AG09309 (cell line): ENCODE data around the gene TSLP.

Source experiments
- DNase-seq: peaks from one replicate; pipeline ENCODE4 v3.0.0-alpha.2; 2010; ENCODE audit warnings: low read depth
- H3K4me3 ChIP-seq: 2 replicates; pipeline ENCODE4 v1.5.1; 2011; ENCODE audit warnings: mild to moderate bottlenecking, low read depth, low read length, moderate library complexity; ENCODE audit not compliant: control insufficient read depth
- CTCF ChIP-seq: IDR thresholded peaks from 2 replicates; pipeline ENCODE4 v1.5.1; 2011; ENCODE audit warnings: mild to moderate bottlenecking, low read depth, low read length, inconsistent platforms; ENCODE audit not compliant: insufficient read depth, control insufficient read depth; ENCODE audit errors: missing control alignments

TSLP gene

GRCh38 chr5:111061618-111062017 is 9.9 kb upstream of the TSLP start:
- TF ChIP-seq CTCF: no peak
- no peak overlapping the region for H3K4me3 ChIP-seq
- DNase-seq: no peak

- TF ChIP-seq CTCF: peak; percentile 55
- H3K4me3 ChIP-seq: no peak overlapping the region
- no peak for DNase-seq
Measured at GRCh38 chr5:111063709-111064322, 7.7 kb upstream of the TSLP start.

DNA sequence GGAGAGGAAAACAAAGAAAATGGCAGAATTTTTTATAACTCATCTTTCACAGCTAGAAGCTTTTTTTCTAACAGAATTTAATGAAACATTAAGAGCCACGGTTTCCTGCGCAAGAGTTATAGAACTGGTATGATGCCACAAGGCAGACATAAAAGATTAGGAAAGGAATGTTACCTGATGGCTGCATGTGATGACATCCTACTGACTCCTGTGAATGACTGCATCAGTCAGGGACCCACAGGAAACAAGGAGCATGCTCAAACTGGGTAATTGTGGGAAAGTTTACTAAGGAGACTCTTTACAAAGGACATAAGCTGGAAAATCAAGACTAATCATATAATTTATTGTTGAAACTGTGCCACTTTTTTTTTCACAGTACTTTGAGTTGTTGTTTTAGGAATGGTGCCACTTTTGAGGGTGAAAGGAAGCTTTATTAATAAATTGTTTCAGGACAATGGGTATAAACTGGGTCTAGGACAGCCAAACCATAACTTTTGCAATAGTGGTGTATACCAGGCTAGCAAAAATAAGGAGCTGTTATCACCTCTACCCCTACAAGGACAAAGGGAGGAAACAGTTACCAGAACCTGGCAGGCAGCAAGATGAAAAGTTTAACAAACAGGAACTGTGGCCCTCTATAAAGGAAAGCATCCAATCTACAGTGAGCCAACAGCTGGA is 5.1 kb upstream of the TSLP start:
- DNase-seq: no peak
- H3K4me3 ChIP-seq: no peak overlapping the region
- TF ChIP-seq CTCF: no peak

GRCh38 chr5:111068213-111068612 is 3.3 kb upstream of the TSLP start:
- DNase-seq: no peak
- no peak overlapping the region for H3K4me3 ChIP-seq
- TF ChIP-seq CTCF: no peak

DNA sequence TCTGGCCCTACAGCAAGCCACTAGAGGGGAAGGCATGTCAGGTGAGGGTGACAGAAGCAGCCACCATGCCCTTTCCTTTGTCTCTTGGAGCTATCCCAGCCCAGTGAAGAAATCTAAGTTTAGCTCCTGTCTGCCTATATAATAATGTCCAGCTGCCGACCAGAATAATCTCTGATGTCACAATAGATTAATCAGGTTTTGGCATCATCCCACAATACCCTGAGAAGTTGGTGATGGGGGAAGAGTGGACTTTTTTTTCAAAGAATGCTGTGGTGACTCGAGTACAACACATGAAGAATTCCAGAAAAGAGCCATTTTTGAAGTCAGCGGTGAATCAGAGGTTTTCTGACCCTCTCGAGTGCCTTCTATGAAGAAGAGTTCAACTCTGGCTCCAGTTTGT is 1.7 kb upstream of the TSLP start:
- H3K4me3 ChIP-seq: no peak overlapping the region
- DNase-seq: peak; percentile 21
- no peak for TF ChIP-seq CTCF

DNA sequence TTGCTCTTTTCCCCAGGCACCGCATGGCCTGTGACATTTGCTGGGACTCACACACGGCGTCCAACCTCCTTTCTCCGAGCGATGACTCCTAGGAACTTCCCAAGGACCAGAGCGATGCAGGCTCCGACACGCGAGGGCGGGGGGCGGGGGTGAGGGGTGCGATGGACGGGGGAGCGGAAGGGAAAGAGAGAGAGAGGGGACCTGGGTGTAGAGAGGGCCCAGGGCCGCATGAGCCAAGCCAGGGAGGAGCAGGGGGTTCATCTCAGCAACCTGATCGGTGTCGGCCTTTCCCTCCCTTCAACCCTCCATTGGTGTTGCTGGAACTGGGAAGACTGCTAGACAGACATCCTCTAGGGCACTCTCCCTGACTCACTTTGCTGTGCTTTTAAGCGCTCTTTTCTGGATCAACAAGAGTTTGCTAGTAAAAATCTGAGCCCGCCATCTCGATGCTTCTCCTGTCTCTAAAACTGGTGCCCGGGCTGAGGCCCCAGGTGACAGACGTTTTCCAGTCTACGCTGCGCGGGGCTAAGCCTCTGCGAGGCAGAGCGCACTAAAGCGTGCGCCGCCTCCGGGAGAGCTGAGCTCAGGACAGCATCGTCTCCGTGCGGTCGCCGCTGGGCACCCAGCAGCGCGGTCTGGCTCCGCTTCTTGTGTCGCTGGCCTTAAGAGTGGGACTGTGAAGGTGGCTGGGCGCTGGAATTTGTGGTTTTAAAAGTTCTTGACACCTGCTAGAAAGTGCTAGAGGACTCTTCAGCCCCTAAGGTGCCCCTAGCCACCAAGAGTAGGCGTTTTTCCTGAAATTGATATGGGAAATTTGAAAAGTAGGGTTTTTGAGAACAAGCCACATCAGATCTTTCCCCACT is 1.0 kb upstream of the TSLP start:
- peak overlapping the region; percentile 20 for H3K4me3 ChIP-seq
- DNase-seq: no peak
- TF ChIP-seq CTCF: no peak
